T-helper 2 cell treated with Interferon-gamma antibody and Interleukin-4, amounts not matched to agents 100 ng/mL and 5 ng/mL, for 36 hours (primary cell): Measurements from ENCODE around the gene RUNX1. TPM values are rescaled to one million over a fixed set of nuclear protein-coding genes. Genes with fewer than 3 reads are reported as not detected.

Experiments used
- intact Hi-C: fragments of 100-400 bp; cut with micrococcal nuclease; formaldehyde crosslinking; loops from one replicate; pipeline ENCODE4 v1.15.1; 2023
- total RNA-seq: library from RNA; stranded (reverse); gene quantifications from 2 replicates; pipeline ENCODE4 v1.2.3, GENCODE V29; 2022

The RUNX1 gene
- total RNA-seq: 84.3 and 89.5 TPM in 2 replicates

- intact Hi-C loops: loop anchor here (1.0 to 10.0 kb wide), 10 partner anchors 22 to 476 kb away; no protein-coding TSS in a partner anchor
These were observed at the start of gene RUNX1 for GRCh38 chr21:35048706-35049617. Gene RUNX1, minus strand, starts transcription at chr21:35049302.

GRCh38 chr21:35097525-35097924 lies 48.4 kb upstream of the RUNX1 start:
- intact Hi-C loops: loop anchor here (5.0 kb wide), 2 partner anchors 45 to 130 kb away; no protein-coding TSS in a partner anchor

- intact Hi-C loops: loop anchor here (1.0 to 5.0 kb wide), 3 partner anchors 42 to 130 kb away; no protein-coding TSS in a partner anchor
These were observed 47.9 kb upstream of the RUNX1 start for GRCh38 chr21:35096959-35097358.

GRCh38 chr21:35095859-35096291 lies 46.8 kb upstream of the RUNX1 start:
- intact Hi-C loops: loop anchor here (1.0 to 5.0 kb wide), 3 partner anchors 43 to 131 kb away; no protein-coding TSS in a partner anchor

GRCh38 chr21:35093514-35093913 lies 44.4 kb upstream of the RUNX1 start:
- intact Hi-C loops: no loop called here

GRCh38 chr21:35091496-35091895 lies 42.4 kb upstream of the RUNX1 start:
- intact Hi-C loops: no loop called here

- intact Hi-C loops: no loop called here
These were observed 41.3 kb upstream of the RUNX1 start for GRCh38 chr21:35090403-35090802.

GRCh38 chr21:35088319-35088771 lies 39.2 kb upstream of the RUNX1 start:
- intact Hi-C loops: no loop called here

GRCh38 chr21:35086357-35086756 lies 37.3 kb upstream of the RUNX1 start:
- intact Hi-C loops: no loop called here

- intact Hi-C loops: no loop called here
These were observed 35.8 kb upstream of the RUNX1 start for GRCh38 chr21:35084869-35085268.

GRCh38 chr21:35083246-35083645 lies 34.1 kb upstream of the RUNX1 start:
- intact Hi-C loops: no loop called here

- intact Hi-C loops: no loop called here
These were observed 32.8 kb upstream of the RUNX1 start for GRCh38 chr21:35081861-35082260.

GRCh38 chr21:35079181-35079580 lies 30.1 kb upstream of the RUNX1 start:
- intact Hi-C loops: no loop called here

GRCh38 chr21:35077975-35078374 lies 28.9 kb upstream of the RUNX1 start:
- intact Hi-C loops: no loop called here

- intact Hi-C loops: no loop called here
These were observed 28.4 kb upstream of the RUNX1 start for GRCh38 chr21:35077466-35077865.

GRCh38 chr21:35075546-35075945 lies 26.4 kb upstream of the RUNX1 start:
- intact Hi-C loops: no loop called here

GRCh38 chr21:35072960-35073359 lies 23.9 kb upstream of the RUNX1 start:
- intact Hi-C loops: no loop called here

- intact Hi-C loops: no loop called here
These were observed 23.5 kb upstream of the RUNX1 start for GRCh38 chr21:35072557-35072956.

GRCh38 chr21:35071347-35071746 lies 22.2 kb upstream of the RUNX1 start:
- intact Hi-C loops: no loop called here

- intact Hi-C loops: no loop called here
These were observed 21.3 kb upstream of the RUNX1 start for GRCh38 chr21:35070436-35070835.

GRCh38 chr21:35066824-35067223 lies 17.7 kb upstream of the RUNX1 start:
- intact Hi-C loops: no loop called here

GRCh38 chr21:35063428-35064172 lies 14.5 kb upstream of the RUNX1 start:
- intact Hi-C loops: no loop called here
